Measurements from ENCODE around the gene CFAP126.

Gene CFAP126

GRCh38 chr1:161374373-161374772 lies 6.7 kb upstream of the CFAP126 start:
- no peak overlapping the region for H3K4me3 ChIP-seq (ENCODE audit: low read length)
- peak; percentile 31 for TF ChIP-seq CTCF (conservative IDR thresholded peaks at IDR 0.05; ENCODE audit: low read length)
- no peak for DNase-seq (ENCODE audit: low read depth)

DNA sequence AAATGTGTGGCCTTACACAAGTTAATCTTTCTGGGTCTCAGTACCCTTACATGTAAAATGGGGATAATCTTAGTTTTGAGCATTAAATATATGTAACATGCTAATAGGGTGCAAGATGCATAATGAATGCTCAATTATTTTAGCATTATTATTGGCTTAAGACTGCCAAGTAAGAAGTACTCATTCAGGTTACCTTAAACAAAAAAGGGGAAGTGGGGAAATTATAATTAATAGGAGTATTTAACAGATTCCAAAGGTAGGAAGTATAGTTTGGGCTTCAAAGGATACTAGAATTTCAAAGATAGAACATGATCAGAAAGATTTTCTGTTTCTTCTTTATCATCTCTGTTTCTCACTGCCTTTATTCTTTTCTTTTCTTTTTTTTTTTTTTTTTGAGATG lies 5.8 kb upstream of the CFAP126 start:
- no peak for DNase-seq (ENCODE audit: low read depth)
- TF ChIP-seq CTCF (conservative IDR thresholded peaks at IDR 0.05; ENCODE audit: low read length) = no peak
- H3K4me3 ChIP-seq (ENCODE audit: low read length) = no peak overlapping the region

GRCh38 chr1:161365207-161365606 lies 2.5 kb downstream of the CFAP126 start:
- no peak for TF ChIP-seq CTCF (conservative IDR thresholded peaks at IDR 0.05; ENCODE audit: low read length)
- no peak for DNase-seq (ENCODE audit: low read depth)
- H3K4me3 ChIP-seq (ENCODE audit: low read length) = no peak overlapping the region

- TF ChIP-seq CTCF (conservative IDR thresholded peaks at IDR 0.05; ENCODE audit: low read length) = no peak
- DNase-seq (ENCODE audit: low read depth) = no peak
- H3K4me3 ChIP-seq (ENCODE audit: low read length) = no peak overlapping the region
These were observed 3.3 kb downstream of the CFAP126 start for GRCh38 chr1:161364332-161364731.

DNA sequence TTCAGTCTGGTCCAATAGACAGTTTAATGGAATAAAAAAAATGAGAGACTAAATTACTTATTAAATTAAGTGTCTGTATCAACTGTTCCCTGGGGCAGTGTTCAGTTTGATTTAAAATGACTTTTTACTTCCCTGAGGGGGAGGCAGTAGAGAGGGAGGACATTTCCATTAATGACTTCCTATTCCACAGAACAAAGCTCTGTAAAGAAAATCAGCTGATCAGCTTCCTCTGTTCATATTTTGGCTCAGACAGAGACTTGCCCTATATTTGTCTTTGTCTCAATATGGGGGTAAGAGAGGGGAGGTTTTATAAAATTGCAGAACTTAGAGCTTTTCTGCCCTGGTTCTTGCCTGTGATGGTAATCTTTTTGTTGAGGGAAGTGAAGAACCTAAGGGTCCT lies 8.4 kb downstream of the CFAP126 start:
- no peak overlapping the region for H3K4me3 ChIP-seq (ENCODE audit: low read length)
- DNase-seq (ENCODE audit: low read depth) = no peak
- TF ChIP-seq CTCF (conservative IDR thresholded peaks at IDR 0.05; ENCODE audit: low read length) = no peak

GRCh38 chr1:161357073-161357472 lies 10.6 kb downstream of the CFAP126 start:
- TF ChIP-seq CTCF (conservative IDR thresholded peaks at IDR 0.05; ENCODE audit: low read length) = no peak
- H3K4me3 ChIP-seq (ENCODE audit: low read length) = no peak overlapping the region

DNA sequence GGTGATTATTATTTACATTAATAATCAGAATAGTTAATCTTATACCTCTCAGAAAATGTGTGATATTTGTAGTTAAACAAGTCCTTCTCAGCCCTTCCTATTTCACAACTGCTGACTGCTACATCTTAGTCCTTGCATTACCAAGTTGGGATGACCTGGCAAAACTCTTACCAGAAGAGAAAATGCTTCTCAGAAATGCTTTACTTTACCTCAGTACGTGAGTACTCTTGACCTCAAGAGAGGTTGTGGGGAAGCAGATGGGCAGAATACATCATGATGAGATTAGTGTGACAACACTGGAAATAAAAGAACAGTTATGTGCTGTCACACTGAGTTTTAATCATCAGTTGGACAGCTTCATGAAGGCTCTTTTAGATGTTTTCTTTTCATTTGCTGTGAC lies 16.2 kb downstream of the CFAP126 start:
- no peak for TF ChIP-seq CTCF (conservative IDR thresholded peaks at IDR 0.05; ENCODE audit: low read length)
- no peak overlapping the region for H3K4me3 ChIP-seq (ENCODE audit: low read length)
- peak; percentile 11 for DNase-seq (ENCODE audit: low read depth)

More at GRCh38 chr1:161357073-161357472, 10.6 kb downstream of the CFAP126 start:
- no peak for DNase-seq (ENCODE audit: low read depth)

All from AG10803 (cell line).